Measurements from ENCODE around the gene BPIFB2.
"Not testable (repeated sequence)": the region's sequence is repeated elsewhere in the genome, so short reads cannot be mapped to it uniquely, and the experiment has no call there.

Gene BPIFB2

DNA sequence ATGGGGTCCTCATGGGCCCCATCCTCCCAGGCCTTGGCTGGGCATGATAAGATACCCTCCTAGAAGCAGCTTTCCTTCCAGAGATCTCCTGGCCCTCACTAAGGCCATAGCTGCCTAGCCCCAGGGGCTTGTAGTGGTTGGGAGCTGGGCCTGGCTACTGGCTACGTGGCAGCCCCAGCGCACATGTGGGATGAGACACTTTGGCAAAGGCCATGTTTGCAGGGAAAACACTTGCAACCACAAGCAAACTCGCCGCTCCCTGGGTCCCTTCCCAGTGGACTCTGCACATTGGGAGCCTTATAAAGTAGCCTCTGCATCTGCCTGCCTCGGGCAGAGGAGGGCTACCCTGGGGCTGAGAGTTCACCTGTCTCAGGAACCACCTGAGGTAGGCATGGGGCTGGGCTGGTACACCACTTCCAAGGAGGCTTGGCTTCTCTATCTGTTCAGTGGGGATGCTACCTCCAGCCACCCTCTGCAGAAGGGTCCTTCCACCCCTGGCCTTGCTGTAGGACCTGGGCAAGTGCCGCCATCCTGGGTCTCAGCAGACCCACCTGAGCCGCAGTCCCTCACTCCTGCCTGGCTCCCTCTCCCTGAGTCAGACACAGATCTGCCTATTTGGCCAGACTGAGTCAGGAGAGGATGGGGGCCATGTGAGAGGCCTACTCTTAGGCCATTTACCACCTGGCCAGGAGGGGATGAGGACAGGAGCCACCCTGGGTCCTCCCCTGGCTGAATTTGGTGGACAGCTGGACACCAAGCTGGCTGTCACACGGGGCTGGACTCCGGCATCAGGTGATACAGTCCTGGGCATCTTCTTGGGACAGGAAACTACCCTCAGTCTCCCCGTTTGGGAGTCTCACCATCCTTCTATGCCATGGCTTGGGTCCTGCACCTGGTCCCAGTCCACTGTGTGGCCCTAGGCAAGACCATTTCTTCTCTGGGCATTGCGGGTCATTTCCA is at the start of gene BPIFB2:
Gene BPIFB2, plus strand, starts transcription at position 329 of the 960 bp plus-strand sequence. CDS start 871 bp downstream, outside the sequence.
- no peak for DNase-seq (ENCODE audit: low spot score)

DNA sequence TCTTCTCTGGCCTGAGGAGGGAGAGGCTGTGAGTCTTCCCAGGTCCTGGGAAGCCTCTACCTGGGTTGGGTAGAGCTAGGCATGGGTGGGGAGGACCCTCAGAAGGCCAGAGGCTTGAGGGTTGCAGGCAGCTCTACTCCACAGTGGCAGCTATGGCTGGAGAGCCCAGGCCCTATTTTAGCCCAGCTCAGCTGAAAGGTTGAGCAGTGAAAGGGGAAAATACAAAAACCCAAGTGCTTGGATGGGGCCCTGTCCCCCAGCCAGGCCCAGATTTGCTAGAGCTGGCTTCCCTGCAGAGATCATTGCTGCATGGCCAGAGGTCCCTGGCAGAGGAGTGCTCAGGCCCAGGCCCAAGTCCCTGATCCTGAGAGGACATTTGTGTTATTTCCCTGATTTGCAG is 48.9 kb upstream of the BPIFB2 start:
- no peak for DNase-seq (ENCODE audit: low spot score)

- no peak for DNase-seq (ENCODE audit: low spot score)
Measured at GRCh38 chr20:32959351-32960221, 47.9 kb upstream of the BPIFB2 start.

- no peak for DNase-seq (ENCODE audit: low spot score)
Measured at GRCh38 chr20:32960222-32960518, 47.3 kb upstream of the BPIFB2 start.

DNA sequence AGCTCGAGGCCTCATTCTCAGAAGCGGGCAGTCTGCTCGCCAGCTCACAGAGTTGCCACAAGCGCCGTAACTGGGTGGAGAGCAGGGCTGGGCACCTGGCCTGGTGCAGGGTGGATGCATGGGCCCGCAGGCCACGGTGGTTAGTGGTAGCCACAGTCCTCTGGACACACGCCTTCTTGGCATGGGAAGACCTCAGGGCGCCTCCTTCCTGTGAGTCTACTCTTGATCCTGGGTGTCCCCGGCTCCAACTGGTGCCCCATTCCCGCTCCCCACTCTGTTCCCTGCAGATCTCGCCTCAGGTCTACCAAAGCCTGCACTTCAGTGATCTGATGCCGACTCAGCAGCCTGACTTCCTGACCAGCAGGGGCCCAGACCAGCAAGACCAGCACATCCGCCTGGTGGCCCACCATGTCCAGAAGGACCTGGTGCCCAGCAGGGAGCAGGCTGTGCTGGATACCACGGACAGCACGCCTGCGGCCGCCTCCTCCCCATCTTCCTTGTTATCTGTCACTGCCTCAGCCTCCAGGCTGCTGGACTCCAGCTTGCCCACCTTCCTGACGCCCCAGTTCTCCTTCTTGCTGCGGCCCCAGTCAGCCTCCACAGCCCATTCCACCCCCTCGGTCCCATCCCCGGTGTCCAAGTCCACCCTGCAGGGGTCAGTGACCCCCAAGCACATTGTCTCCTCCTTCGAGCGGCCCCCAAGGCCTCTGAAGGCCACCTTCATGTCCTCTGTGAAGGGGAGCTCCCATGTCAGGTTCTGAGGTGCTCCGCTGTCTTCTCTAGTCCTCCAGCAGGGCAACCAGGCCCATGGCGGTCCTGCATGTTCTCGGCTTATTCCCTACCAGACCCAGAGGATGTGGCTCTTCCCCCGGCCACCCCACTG is 46.4 kb upstream of the BPIFB2 start:
- no peak for DNase-seq (ENCODE audit: low spot score)

DNA sequence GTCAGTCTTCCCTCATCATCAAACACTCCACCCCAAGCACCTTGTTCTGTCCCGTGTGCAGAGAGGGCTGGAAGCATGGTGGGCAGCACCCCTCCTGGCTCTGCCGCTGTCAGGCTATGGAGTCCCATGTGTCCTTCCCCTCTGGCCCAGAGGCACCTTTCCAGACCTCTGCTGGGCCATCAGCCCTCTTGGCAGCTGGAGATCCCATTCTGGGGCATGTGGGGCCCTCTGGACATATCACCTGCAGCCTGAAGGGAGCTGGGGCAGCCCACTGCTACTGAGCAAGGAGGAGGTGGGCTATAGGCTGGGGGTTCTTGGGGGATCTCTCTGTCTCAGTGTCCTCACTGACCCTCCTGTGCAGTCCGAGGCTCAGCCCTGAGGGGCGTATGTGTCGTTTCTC is 45.5 kb upstream of the BPIFB2 start:
- DNase-seq (ENCODE audit: low spot score), result no peak

GRCh38 chr20:32962646-32963045 is 44.9 kb upstream of the BPIFB2 start:
- DNase-seq (ENCODE audit: low spot score), result not testable (repeated sequence)

DNA sequence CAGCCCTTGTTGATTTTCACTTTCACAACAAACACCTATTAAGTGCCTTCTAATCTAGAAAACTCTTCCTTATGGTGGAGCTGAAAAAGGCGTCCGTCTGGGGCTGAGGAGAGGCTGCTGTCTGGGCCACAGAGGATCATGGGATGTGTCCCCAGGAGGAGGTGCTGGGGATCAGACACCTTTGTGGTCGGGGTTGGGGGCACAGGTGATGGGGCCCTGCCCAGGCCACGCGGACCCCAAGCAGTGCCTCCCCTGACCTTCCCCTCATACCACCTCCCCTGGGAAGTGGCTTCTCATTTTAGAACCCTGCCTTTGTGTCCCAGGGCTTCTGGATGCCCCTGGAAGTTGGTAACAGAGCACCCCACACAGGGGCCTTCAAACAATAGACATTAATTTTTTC is 44.3 kb upstream of the BPIFB2 start:
- no peak for DNase-seq (ENCODE audit: low spot score)

GRCh38 chr20:32964575-32964974 is 42.9 kb upstream of the BPIFB2 start:
- no peak for DNase-seq (ENCODE audit: low spot score)

GRCh38 chr20:32965115-32965514 is 42.4 kb upstream of the BPIFB2 start:
- no peak for DNase-seq (ENCODE audit: low spot score)

DNA sequence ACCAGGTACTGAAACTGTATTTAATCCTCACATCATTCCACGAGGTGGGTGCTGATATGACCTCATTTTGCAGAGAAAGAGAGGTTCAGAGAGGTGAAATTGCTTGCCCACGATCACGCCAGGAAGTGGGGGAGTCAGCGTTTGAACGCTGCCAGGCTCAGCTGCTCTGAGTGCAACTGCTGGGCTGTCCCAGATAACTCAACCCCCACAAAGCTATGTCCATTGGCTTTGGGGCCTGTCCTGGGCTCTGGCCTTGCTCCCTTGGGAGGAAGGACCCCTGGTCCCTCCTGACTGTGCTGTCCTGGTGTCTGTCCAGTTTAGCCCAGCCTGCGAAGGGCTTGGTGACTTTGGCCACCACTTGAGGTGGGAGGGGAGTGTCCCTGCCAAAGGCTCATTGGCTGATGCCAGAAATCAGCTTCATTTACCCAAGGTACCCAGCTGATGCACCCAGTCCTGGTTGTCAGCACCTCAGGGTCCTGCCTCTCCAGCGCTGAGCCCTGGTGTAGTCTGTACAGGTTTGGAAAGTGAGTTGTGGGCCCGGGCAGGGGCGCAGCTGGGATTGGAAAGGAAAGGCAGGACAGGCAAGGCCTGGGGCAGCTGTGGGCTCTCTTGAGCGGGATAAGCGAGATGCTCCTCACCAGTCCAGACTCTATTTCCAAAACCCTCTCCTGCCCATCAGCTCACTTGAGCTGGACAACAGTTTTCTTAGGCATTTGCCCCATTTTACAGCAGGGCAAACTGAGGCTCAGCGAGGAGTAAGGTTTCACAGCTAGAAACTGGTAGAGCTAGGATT is 41.7 kb upstream of the BPIFB2 start:
- peak; percentile 47 for DNase-seq (ENCODE audit: low spot score)

DNA sequence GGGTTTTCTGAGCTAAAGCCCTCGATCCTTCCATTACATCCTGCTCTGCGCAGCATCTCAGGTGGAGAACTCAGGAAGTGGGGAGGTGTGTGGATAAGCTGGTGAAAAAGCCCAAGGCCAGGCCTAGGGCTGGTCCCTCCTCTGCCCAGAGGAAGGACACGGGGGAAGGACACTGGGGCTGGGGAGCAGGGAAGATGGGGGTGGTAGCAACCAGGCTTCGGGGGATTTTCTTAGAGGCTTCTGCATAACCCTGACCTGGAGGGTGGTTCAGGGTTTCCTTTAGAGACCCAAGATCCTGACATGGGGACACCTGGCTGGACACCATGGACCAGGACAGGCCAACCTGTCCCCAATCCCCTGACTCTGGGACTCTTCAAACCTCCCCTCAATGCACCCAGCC is 41.1 kb upstream of the BPIFB2 start:
- DNase-seq (ENCODE audit: low spot score), result no peak

DNA sequence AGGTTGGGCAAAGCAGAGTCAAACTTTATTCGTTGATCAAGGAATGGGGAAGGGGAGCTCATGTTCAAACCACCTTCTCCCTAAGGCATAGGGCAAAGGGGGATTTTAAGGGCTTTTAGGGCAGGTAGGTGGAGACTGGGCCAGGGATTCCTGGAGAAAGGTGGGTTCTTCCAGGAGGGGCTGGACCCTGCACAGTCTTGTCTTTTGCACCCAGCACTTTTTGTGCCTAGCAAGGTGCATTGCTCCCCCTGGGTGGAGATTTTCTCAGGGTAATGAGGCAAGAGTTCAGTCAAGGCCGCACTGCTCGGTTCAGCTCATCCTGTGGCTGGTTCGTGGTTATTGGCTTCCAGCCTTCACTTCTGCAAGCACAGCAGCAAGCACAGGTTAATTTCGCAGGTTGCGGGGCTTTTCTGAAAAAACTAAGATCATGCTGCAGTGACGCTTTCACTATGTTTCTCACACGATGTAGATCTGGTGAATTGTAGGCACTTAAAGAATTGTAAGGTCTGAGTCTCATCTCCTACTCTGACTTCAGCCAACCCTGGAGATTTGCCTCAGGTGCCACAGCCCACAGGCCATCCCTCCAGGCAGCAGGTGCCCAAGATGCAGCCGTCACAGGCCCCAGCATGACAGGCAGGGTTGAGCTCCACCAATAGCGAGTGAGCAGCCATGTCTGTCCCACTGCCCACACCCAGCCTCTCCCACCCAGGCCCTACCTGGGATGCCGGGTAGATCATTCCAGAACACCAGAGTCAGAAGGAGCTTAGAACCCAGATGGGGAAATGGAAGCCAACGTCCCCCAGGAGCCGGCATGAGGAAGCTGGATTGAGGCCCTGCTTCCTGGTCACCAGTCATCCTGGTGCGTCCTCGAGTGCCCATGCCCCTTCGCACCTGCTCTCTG is 40.4 kb upstream of the BPIFB2 start:
- no peak for DNase-seq (ENCODE audit: low spot score)

DNA sequence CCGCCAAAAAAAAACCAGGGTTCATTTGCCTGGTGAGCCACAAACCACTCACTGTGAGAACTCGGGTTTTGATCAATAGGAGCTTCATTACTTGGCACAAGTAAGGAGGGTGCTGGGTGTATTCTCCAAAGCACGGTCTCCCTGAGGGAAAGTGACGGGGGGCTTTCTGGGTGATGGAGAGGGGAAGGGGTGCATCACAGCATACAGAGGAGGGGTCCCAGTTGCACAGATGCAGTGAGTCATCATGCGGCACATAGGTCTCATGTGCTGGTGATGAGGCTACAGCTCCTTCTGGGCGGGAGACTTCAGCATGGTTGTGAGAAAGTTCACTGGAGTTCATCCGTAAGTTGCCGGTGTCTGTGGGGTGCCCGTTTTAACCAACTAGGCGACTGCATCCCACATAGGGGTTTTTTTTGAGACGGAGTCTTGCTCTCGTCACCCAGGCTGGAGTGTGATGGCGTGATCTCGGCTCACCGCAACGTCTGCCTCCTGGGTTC is 39.5 kb upstream of the BPIFB2 start:
- DNase-seq (ENCODE audit: low spot score), result no peak

- DNase-seq (ENCODE audit: low spot score), result peak; percentile 58
Measured at GRCh38 chr20:32968478-32969241, 38.8 kb upstream of the BPIFB2 start.

GRCh38 chr20:32969356-32970114 is 38.0 kb upstream of the BPIFB2 start:
- DNase-seq (ENCODE audit: low spot score), result no peak

GRCh38 chr20:32970115-32970972 is 37.2 kb upstream of the BPIFB2 start:
- DNase-seq (ENCODE audit: low spot score), result no peak

GRCh38 chr20:32970973-32971300 is 36.6 kb upstream of the BPIFB2 start:
- no peak for DNase-seq (ENCODE audit: low spot score)

Data from putamen (tissue), 1 donor.